Hematopoietic multipotent progenitor cell treated with erythropoietin and hydrocortisone succinate and interleukin-3 and kit ligand, for 4 days (in vitro differentiated cells): ENCODE data around the gene IQCE.

ENCODE experiments used
- DNase-seq: peaks from one replicate; pipeline ENCODE4 v3.0.0-alpha.2; 2015

The IQCE gene, protein sequence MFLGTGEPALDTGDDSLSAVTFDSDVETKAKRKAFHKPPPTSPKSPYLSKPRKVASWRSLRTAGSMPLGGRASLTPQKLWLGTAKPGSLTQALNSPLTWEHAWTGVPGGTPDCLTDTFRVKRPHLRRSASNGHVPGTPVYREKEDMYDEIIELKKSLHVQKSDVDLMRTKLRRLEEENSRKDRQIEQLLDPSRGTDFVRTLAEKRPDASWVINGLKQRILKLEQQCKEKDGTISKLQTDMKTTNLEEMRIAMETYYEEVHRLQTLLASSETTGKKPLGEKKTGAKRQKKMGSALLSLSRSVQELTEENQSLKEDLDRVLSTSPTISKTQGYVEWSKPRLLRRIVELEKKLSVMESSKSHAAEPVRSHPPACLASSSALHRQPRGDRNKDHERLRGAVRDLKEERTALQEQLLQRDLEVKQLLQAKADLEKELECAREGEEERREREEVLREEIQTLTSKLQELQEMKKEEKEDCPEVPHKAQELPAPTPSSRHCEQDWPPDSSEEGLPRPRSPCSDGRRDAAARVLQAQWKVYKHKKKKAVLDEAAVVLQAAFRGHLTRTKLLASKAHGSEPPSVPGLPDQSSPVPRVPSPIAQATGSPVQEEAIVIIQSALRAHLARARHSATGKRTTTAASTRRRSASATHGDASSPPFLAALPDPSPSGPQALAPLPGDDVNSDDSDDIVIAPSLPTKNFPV

DNA sequence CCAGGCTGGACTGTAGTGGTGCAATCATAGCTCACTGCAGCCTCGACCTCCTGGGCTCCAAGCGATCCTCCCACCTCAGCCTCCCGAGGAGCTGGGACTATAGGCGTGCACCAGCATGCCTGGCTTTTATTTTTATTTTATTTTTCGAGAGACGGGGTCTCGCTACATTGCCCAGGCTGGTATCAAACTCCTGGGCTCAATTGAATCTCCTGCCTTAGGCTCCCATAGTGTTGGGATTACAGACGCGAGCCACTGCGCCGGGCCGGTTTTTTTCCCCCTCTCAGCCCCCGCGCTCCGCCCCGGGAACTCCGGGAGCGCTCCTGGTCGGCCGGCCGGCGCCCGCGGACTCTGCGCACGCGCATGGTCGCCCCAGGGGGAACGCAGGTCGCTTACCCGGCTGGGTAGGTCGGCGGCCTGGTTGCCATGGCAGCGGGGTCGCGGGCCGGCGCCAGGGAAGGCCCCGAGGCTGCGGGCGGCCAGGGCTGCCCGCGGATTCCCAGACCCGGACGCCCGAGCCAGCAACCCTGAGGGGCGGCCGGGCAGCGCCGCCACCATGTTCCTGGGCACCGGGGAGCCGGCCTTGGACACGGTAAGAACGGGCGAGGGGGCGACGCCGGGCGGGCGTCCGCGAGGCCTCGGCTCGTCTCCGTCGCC lies at the start of gene IQCE:
TSS of gene IQCE (plus strand) at position 351 of the 654 bp plus-strand sequence. CDS start at position 554, 203 bp downstream.
- DNase-seq: peak; percentile 95

DNA sequence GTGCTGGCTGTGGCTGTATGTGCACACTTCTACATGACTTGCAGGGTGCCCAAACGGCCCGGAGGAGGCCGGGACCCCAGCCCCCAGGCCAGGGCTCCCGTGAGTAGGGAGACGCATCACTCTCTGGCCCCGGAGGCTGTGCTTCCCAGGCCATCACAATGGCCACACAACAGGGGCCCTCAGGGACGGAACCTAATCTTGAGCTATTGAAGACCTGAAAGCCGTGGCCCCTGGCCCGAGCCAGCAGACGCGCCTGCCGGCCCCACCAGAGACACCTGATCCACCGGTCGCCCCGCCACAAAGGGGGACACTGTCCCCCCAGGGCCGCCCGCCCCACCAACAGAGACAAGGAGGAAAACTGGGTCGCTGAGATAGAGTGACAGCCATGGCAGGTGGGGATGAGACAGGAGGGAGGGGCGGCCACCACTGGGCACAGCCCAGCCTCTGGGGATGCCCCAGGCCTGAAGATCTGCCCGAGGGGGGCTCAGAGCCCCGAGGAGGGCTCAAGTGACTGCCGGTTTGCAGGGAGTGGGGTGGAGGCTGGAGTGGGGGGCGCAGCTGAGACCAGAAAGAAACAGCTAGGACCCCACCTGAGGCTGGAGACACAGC lies 49.4 kb upstream of the IQCE start:
- no peak for DNase-seq

DNA sequence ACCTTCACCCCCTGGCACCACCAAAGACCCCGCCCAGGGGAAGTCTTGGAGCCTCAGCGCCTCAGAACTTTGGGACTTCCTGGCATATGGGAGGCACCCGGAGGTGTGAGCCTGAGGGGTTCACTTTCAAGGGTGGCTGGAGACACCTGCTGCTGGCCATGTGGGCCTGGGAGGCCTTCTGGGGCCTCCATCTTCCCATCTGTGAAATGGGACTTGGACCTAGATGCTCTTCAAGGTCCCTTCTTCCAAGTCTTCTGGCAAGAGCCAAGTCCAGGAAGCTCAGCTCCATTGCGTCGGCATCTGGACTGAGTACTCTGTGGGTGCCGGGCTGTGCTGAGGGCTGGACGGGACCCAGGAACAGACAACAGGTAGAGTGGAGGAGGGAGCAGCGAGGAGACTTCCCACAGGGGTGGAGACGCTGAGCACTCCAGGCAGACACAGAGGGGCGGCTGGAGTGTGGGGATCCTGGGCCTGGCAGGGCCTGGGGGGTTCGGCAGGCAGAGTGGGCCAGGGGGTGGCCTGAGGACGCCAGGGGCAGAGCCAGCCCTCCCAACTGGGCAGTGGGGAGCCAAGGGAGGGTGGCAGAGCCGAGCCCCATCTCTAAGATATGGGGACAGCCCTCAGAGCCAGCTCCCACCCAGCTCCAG lies 48.5 kb upstream of the IQCE start:
- DNase-seq: no peak

DNA sequence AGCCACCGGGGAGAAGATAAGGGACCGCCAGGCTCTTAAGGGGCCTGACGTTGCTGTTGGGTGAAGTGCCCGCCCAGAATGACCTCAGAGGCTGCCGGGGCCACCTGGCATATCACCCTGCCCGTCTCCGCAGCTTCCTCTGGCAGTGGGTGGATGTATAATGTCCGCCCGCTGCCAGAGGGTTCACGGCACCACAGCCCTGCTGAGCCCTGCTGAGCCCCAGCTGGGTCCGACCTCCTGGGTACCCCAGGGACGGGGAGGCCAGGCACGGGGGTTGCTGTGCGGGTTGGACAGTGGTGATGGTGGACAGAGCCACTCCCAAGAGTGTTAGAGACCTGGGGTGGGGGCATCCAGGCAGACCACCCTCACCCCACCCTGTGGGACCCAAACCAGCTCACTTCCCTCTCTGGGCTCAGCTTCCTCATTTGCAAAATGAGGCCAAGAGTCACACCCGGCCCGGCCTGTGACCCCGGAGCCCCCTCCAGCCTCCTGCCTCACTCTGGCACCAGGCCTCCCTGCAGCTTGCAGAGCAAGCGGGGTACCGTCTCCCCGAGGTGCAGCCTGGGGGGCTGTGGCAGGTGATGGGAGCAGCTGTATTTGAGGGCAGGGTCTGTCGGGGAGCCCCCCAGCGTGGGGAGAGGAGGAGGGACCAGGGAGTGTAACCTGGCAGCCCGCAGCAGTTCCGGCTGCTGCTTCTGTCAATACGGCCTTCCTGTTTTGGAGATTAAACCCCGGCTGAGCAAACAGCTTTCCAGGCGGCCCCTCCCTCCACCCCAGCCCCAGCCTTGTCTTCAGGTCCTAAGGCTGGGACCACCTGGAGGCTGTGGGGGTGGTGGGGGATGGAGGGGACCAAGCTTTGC lies 47.6 kb upstream of the IQCE start:
- peak; percentile 91 for DNase-seq

DNA sequence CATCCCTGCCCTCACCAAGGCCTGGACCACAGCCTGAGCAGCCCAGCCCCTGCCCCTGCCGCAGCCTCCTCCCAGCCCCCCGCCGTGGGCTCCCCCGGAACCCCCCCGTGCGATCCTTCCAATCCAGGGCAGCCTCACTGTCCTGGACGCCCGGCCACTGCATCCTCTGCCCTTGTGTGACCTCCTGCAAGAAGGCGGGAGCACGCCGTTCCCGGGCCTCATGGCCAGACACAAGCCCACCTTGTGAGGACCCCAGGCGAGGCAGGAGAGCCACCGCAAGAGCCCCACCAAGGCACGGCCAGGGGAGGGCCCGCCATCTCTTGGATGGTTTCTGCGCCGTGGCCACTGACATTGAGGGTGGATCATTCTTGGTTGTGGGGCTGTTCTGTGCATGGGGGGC lies 47.0 kb upstream of the IQCE start:
- DNase-seq: no peak

DNA sequence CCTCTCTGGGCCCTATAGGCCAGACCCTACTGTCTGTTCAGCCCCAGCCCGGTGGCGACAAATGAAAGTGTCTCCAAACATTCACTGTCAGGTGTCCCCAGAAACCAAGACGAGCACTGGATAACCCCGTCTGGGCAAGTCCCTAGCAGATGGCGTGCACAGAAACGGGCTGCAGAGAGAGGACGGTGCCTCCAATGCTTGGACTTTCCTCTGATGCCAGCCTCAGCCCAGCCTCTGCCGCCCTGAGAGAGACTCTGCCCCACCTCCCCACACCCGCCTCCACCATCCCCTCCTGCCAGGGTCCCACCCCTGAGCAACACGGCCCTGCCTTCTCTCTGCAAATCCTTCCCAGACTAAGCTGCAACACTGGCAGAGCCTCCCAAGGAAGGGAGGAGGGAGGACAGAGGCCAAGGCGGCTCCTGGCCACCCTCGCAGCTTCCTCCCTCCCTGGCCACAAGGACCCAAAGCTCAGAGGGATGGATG lies 46.6 kb upstream of the IQCE start:
- DNase-seq: no peak

DNA sequence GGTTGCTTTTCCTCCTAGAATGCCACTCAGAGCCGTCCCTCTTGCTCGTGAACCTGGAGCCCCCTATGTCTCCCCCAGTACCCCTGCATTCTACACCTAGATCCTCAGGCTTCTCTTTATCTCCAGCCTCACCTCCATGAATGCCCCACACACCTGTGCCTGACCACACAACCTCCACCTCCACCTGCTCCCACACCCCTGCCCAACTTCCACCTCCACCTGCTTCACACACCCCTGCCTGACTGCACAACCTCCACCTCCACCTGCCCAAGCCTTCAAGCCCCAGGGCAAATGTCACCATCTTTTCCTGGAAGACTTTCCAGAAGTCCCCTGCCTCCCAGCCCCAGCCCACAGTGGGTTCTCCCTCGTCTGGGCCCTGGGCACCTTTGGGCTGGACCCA lies 46.1 kb upstream of the IQCE start:
- DNase-seq: no peak

DNA sequence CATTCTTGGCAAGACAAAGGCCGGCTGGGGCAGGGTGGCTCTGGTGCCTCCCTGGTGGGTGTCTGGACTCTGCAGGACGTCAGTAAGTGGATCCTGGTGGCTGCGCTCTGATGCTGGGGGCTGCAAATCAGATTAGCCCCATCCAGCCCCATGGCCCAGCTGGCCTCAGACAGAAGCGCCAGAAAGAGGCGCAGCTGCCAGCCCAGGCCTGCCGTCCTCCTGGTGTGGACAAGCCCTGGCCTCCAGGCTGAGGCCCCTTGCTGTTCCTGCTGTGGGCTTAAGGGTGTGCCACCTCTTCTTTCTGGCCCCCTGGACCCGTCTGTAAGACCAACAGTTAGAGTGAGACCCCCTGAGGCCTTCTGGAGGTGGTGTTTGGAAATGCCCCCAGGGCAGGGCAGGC lies 45.1 kb upstream of the IQCE start:
- no peak for DNase-seq

DNA sequence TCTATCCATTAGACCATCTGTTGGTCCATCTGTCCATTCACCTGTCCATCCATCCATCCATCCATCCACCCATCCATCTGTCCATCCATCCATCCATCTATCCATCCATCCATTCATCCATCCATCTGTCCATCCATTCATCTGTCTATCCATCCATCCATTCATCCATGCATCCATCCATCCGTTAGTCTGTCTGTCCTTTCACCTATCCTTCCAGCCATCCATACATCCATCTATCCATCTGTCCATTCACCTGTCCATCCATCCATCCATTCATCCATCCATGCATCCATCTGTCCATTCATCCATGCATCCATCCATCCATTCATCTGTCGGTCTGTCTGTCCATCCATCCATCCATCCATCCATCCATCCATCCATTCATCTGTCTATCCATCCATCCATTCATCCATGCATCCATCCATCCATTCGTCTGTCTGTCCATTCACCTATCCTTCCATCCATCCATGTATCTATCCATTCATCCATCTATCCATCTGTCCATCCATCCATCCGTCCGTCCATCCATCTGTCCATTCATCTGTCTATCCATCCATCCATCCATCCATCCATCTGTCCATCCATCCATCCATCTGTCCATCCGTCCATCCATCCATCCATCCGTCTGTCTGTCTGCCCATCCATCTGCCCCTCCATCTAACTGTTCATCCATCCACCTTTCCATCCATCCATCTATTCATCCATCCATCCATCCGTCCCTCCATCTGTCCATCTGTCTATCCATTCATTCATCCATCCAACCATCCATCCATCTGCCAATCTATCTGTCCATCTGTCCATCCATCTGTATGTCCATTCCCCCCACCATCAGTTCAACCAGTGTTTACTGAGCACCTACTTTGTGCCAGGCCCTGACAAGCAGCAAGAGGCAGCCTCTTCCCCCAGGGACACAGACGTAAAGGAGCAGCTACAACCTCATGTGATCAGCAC lies 44.0 kb upstream of the IQCE start:
- DNase-seq: no peak

DNA sequence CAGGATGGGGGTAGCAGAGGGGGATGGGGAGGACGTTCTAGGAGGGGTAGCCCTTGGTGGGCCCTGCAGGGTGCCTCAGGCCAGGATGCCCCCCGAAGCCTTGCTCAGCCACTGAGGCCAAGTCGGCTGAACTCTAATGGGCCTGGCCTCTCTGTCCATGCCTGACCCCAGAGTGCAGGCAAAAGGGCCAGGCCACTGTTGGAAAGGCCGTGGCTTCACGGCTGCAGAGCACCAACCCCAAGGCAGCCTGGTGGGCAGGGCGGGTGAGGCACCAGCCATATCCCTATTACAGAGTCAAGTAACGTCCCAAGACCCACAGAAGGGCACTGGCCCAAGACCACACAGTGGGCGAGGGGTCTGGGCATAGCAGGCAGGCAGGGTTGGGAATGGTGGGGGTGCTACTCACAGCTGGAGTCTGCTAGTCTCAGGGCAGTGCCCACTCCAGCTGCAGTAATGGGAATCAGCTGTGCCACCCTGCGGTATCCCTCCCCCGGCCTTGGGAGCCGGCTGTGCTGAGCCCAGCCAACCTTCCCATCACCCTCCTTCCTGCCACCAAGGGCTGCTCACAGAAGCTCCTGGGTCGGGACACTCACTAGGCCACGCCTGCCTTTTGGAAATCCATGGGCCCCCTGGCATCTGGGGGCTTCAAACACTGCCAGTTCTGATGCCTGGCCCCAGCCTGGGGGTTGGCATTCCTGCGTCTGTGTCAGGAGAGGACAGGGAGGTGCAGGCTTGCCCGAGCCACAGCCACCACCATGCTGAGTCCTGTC lies 43.2 kb upstream of the IQCE start:
- DNase-seq: no peak

DNA sequence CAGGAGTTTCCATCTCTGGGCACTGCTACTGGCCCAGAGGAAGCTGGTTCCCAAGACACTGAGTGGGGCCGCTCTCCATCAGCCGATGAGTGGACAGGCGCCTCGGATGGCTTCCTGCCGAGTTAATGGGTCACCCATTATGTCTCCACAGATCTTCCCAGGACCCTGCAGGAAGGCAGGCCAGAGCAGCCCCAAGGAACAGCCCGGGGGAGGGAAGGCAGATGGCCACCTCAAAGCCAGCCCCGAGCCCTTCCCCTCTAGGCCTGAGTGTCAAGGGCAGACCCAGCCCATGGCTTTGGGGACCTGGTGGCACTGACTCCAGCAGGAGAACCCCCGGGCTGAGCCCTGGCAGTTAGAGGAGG lies 42.6 kb upstream of the IQCE start:
- no peak for DNase-seq

DNA sequence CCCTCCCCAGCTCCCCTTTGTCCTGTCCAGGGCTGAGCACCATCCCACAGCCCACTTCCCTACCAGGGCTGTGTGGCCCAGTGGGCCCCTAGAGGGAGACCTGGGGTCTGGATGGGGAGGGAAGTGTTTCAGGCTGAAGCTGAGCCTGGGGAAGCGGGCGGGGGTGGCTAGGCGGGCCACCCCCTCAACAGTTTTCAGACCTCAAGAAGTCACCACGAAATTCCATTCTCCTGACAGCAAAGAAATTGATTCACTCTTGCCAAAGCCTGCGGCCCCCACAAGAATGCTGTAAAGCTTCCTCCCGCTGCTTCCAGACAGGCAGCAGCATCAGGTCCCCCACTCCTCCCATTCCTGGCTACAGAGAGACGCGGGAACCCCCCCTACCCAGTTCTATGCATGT lies 41.8 kb upstream of the IQCE start:
- no peak for DNase-seq

DNA sequence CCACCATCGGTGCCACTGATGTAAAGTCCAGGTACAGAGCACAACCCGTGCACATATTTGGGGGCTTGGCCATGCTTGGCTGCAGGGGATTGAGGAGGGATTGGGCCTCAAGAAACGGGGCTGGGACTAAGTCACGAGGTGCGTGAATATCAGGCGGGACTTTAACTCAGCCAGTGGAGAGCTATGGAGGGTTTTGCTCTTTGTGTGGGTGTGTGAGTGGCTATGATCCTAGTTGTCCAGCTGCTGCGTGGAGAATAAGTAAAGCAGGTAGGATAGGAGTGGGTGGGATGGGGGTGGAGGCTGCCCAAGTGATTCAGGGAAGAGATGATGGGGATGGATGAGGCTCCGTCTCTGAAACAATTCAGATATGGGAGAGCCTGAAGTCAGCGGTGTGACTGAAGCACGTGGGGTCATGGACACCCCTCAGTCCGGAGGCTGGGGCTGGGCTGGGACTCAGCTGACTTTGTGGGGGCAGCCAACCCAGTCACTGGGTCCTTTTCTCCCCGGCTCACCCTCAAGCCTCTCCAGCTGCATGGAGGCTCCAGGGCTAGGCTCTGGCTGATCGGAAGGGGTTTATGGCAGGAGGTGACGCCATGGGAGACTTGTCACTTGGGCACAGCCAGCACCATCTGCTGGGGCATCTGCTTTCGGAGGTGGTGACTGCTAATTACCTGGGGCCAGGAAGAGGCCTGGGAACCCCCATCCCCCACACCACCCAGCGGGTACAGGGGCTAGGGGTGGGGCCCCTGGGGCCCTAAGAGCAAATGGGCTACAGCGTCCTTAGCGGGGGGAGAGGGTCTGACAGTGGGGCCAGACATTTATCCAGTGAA lies 40.9 kb upstream of the IQCE start:
- no peak for DNase-seq

DNA sequence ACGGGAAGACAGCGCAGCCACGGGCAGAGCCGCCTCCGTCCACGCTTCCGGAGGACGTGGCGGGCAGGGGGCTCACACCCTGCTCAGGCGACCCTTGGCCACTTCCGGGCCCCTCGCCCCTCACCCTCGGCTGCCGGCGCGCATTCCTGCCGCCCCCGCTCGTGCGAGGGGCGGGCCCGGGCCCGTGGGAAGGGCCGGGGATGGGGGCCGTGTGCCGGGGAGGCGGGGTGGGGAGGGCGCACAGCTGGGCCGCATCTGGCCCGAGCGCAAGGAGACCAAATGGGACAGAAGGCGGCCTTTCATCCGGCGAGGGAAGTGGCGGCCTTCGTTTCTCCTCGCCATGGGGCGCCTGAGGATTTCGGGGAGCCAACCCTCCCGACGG lies 40.1 kb upstream of the IQCE start:
- DNase-seq: peak; percentile 25

DNA sequence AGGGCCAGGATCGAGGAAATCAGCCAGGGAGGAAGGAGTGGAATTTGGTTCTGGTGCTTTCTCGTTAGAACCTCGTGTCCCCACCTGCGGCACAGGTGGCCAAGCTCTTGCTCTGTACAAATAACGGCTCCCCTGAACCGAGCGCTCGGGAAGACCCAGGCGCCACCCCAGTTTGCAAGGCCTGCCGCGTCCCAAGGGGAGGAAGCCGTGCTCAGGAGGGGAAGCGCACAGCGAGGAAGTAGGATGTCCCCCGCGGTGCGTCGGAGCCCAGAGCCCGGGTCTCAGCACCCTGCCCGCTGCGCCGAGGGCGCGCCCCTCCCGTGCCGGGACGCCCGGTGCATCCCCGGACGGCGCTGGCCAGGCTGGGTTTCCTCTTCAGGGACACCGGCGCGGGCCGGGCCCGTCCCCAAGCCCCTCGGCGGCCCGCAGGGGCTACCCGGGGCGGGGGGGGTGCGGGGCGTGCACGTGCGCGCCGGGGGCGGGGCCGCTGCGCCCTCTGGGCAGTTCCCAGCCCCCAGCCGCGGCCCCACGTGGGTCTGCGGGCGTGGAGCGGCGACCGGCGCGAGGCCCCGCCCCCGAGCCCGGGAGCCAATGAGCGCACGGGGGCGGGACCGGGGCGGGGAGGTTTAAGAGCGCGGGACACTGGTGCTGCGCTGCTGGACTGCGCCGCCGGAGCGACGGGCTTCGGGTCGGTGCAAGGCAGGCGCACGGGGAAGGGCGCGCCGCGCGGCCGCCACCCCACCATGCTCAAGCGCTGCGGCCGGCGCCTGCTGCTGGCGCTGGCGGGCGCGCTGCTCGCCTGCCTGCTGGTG lies 39.5 kb upstream of the IQCE start, which contains the start of gene LFNG:
TSS of gene LFNG (plus strand) at position 656 of the 812 bp plus-strand sequence. CDS start at position 744, 88 bp downstream.
- peak; percentile 96 for DNase-seq

DNA sequence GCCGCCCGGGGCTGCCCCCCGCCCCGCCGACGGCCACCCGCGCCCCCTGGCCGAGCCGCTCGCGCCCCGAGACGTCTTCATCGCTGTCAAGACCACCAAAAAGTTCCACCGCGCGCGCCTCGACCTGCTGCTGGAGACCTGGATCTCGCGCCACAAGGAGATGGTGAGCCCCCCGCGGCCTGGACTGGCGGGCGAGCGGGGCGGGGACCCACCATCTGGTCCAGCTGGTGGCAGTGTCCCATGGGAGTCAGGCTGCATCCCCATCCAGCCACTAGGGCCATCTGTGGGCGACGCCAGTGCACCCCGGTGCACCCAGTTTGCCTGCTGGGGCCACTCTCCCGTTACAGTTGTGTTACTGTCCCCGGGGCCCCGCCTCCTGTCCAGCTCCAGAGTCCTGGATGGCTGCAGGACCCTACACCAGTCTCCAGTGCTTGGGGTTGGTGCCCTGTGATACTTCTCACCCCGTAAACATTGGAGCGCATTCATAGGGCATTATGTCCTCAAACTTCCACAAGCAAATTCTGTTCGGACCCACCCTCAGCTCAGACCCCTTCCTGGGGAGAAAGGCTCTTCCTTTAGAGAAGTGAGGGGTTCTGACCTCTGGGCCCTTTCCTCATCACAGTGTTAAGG lies 38.5 kb upstream of the IQCE start:
- peak; percentile 54 for DNase-seq

DNA sequence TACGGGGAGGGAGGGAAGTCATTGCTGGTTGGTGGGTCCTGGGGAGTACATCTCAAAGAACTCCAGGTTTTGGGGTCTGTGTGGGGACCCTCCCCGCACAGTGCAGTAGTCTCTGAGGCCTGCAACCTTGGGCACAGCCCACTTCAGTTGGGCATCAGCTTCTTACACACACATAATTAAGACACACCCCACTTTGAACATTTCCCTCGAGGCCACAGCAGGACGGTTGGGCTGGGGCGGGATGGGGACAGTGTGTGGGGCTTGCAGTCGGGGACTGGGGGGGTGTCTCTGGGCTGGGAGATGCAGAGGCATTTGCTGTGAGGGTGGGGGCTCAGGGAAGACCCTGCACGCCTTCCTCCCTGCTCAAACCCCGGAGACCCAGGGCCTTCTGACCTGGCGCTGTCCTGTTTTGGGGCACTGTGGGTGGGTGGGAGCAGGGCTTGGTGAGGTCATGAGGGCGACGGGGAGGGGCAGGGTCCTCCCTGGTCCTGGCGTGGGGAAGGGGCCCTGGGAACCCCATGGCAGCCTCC lies 38.0 kb upstream of the IQCE start:
- DNase-seq: peak; percentile 67
